MCF 10A (cell line): ENCODE results near the gene PTPRT. TPM values are rescaled to one million over a fixed set of nuclear protein-coding genes. Genes with fewer than 3 reads are reported as not detected.

Experiments used
- BruUV-seq: library from RNA; stranded (reverse); fragments of 400-500 nt; replicated peaks from 2 replicates; lab custom pipeline; 2021; lab: Mats Ljungman, UMichigan
- CTCF ChIA-PET: fragments of 300-600 bp; sonication (Branson Sonifier 250); formaldehyde crosslinking; extraction: SDS; loops from one replicate; lab custom pipeline; 2021; ENCODE audit warnings: antibody characterized with exemption, inconsistent platforms; lab: Yijun Ruan, JAX
- POLR2A ChIA-PET: fragments of 300-600, 350-650 bp; sonication (Branson Sonifier 250); formaldehyde crosslinking; extraction: SDS; loops from one replicate; lab custom pipeline; 2020; ENCODE audit warnings: antibody characterized with exemption, inconsistent platforms; lab: Yijun Ruan, JAX
- DNase-seq: peaks from one replicate; pipeline ENCODE4 v3.0.0-alpha.2; 2018; ENCODE audit not compliant: unreplicated experiment
- H3K27ac Mint-ChIP-seq: one replicate; pipeline ENCODE4 v1.8.0; 2022; ENCODE audit warnings: mild to moderate bottlenecking, low read depth, mixed read lengths; ENCODE audit not compliant: unreplicated experiment
- H3K27me3 Mint-ChIP-seq: one replicate; pipeline ENCODE4 v1.8.0; 2022; ENCODE audit warnings: mixed read lengths; ENCODE audit not compliant: insufficient read depth, unreplicated experiment
- H3K36me3 Mint-ChIP-seq: one replicate; pipeline ENCODE4 v1.8.0; 2022; ENCODE audit warnings: mild to moderate bottlenecking, moderate library complexity, mixed read lengths; ENCODE audit not compliant: insufficient read depth, unreplicated experiment
- H3K4me1 Mint-ChIP-seq: one replicate; pipeline ENCODE4 v1.8.0; 2022; ENCODE audit warnings: mixed read lengths; ENCODE audit not compliant: insufficient read depth, unreplicated experiment
- H3K4me3 Mint-ChIP-seq: one replicate; pipeline ENCODE4 v1.8.0; 2022; ENCODE audit warnings: mild to moderate bottlenecking, moderate library complexity, mixed read lengths; ENCODE audit not compliant: unreplicated experiment
- H3K9me3 Mint-ChIP-seq: one replicate; pipeline ENCODE4 v1.8.0; 2022; ENCODE audit warnings: mixed read lengths; ENCODE audit not compliant: unreplicated experiment
- CTCF ChIP-seq: fragments of 200-600 bp; IDR thresholded peaks from one replicate; pipeline ENCODE4 v1.8.0; 2022; ENCODE audit warnings: antibody characterized with exemption, mild to moderate bottlenecking; ENCODE audit not compliant: unreplicated experiment
- intact Hi-C: fragments of 100-400 bp; cut with micrococcal nuclease; formaldehyde crosslinking; loops from 2 replicates; pipeline ENCODE4 v1.14.1; 2022
- total RNA-seq: library from RNA; stranded (reverse); gene quantifications from 2 replicates; pipeline ENCODE4 v1.2.3, GENCODE V29; 2022

The PTPRT gene
- total RNA-seq, 1 experiment from 2014 or later: not detected

GRCh38 chr20:42475773-42476172, 713.9 kb downstream of the PTPRT start:
- no peak for DNase-seq
- no peak overlapping the region for H3K4me3 Mint-ChIP-seq
- ChIA-PET CTCF (interaction anchor here (0.7 kb wide), 1 partner anchor 8 kb away, joined by 3 read pairs; no protein-coding TSS in a partner anchor), POLR2A (no interaction called here)
- H3K27ac Mint-ChIP-seq: no peak overlapping the region
- H3K36me3 Mint-ChIP-seq: no peaks in the 10 kb centered on the region
- H3K9me3 Mint-ChIP-seq: peaks cover 28% of the 10 kb centered on the region
- no TSS peak for BruUV-seq
- no peaks in the 10 kb centered on the region for H3K4me1 Mint-ChIP-seq
- intact Hi-C loops: no loop called here
- TF ChIP-seq CTCF: no peak
- no peaks in the 10 kb centered on the region for H3K27me3 Mint-ChIP-seq

- BruUV-seq: no TSS peak
- no peaks in the 10 kb centered on the region for H3K27me3 Mint-ChIP-seq
Observed at GRCh38 chr20:42474646-42475045, 715.1 kb downstream of the PTPRT start.

GRCh38 chr20:42472198-42472597, 717.5 kb downstream of the PTPRT start:
- Mint-ChIP-seq H3K27ac (no peak overlapping the region), H3K4me3 (no peak overlapping the region), H3K36me3 (no peaks in the 10 kb centered on the region), H3K9me3 (peaks cover 24% of the 10 kb centered on the region), H3K4me1 (no peaks in the 10 kb centered on the region), H3K27me3 (no peaks in the 10 kb centered on the region)
- no peak for TF ChIP-seq CTCF
- POLR2A ChIA-PET: no interaction called here
- no TSS peak for BruUV-seq
- DNase-seq: no peak
- intact Hi-C loops: no loop called here
- CTCF ChIA-PET: interaction anchor here (0.6 kb wide), 1 partner anchor 9 kb away, joined by 4 read pairs; no protein-coding TSS in a partner anchor

More at GRCh38 chr20:42474646-42475045, 715.1 kb downstream of the PTPRT start:
- TF ChIP-seq CTCF: no peak
- H3K36me3 Mint-ChIP-seq: no peaks in the 10 kb centered on the region
- no peak overlapping the region for H3K27ac Mint-ChIP-seq
- no peaks in the 10 kb centered on the region for H3K4me1 Mint-ChIP-seq
- ChIA-PET POLR2A (no interaction called here), CTCF (no interaction called here)
- peaks cover 35% of the 10 kb centered on the region for H3K9me3 Mint-ChIP-seq
- DNase-seq: no peak
- intact Hi-C loops: no loop called here
- no peak overlapping the region for H3K4me3 Mint-ChIP-seq

- H3K4me3 Mint-ChIP-seq: no peak overlapping the region
- TF ChIP-seq CTCF: no peak
- no TSS peak for BruUV-seq
- intact Hi-C loops: no loop called here
- DNase-seq: no peak
- ChIA-PET POLR2A (interaction anchor here (0.5 to 0.6 kb wide), 2 partner anchors 319 to 735 kb away, joined by 3 to 4 read pairs; no protein-coding TSS in a partner anchor), CTCF (no interaction called here)
- H3K36me3 Mint-ChIP-seq: no peaks in the 10 kb centered on the region
- H3K9me3 Mint-ChIP-seq: peaks cover 69% of the 10 kb centered on the region
- no peak overlapping the region for H3K27ac Mint-ChIP-seq
- no peaks in the 10 kb centered on the region for H3K27me3 Mint-ChIP-seq
- H3K4me1 Mint-ChIP-seq: no peaks in the 10 kb centered on the region
Observed at GRCh38 chr20:42461965-42462593, 727.6 kb downstream of the PTPRT start.
